ENCODE measurements around the gene PPP1R1B.

DNA sequence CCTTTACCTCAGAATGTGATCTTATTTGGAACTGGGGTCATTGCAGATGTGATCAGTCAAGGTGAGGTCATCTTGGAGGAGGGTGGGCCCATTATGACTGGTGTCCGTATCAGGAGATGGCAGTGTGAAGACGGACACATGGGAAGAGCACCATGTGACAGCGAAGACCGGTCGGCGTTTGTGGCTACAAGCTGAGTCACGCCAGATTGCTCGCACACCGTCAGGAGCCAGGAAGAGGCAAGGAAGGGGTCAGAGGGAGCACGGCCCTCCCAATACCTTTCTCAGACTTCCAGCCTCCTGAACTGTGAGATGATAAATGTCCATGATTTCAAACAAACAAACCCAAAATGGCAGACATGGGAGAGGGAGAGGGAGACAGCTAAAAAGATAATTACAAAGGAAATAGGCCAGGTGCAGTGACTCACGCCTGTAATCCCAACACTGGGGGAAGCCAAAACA, 23.4 kb downstream of the PPP1R1B start:
- TF ChIP-seq, protein P1, sequence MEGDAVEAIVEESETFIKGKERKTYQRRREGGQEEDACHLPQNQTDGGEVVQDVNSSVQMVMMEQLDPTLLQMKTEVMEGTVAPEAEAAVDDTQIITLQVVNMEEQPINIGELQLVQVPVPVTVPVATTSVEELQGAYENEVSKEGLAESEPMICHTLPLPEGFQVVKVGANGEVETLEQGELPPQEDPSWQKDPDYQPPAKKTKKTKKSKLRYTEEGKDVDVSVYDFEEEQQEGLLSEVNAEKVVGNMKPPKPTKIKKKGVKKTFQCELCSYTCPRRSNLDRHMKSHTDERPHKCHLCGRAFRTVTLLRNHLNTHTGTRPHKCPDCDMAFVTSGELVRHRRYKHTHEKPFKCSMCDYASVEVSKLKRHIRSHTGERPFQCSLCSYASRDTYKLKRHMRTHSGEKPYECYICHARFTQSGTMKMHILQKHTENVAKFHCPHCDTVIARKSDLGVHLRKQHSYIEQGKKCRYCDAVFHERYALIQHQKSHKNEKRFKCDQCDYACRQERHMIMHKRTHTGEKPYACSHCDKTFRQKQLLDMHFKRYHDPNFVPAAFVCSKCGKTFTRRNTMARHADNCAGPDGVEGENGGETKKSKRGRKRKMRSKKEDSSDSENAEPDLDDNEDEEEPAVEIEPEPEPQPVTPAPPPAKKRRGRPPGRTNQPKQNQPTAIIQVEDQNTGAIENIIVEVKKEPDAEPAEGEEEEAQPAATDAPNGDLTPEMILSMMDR (conservative IDR thresholded peaks at IDR 0.05; ENCODE audit: low read length): no peak
- TF ChIP-seq EZH2phosphoT487 (IDR thresholded peaks at IDR 0.05; ENCODE audit: borderline replicate concordance, low read depth, low read length): no peak

All from OCI-LY7 (cell line).